ENCODE measurements around the gene FBXO31.

The FBXO31 gene

DNA sequence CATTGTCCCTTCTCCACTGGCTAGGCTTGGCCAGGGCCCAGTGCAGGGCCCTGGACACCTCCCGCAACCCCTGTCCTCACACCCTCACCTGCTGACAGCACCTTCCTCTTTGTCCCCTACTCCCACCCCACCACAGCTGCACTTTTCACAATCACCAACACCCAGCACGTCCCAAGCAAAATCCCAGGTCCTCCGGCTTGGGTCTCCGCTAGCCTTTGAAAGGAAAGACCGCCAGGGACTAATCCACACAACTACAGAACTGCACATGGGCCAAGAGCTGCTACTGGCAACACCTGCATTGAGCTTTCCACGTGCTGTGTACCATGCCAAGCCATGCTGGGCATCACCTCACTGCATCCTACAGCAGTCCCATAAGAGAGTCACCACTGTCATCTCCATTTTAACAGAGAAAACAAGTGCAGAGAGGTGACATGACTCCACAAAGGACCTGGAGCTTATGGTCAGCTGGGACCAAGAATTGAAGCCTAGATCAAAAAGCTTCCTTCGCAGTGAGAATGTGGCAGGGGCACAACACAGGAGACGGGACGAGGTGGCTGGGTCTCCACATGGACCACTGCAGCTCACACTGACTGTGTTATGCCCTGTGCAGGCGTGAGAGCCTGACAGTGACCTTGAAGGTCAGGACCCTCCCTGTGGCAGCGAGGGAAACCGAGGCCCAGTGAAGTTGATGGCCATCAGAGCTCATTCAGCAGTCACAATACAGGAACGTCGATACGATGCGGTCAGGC, 22.5 kb downstream of the FBXO31 start:
- DNase-seq (ENCODE audit: low read depth) = no peak
- TF ChIP-seq, protein P1, sequence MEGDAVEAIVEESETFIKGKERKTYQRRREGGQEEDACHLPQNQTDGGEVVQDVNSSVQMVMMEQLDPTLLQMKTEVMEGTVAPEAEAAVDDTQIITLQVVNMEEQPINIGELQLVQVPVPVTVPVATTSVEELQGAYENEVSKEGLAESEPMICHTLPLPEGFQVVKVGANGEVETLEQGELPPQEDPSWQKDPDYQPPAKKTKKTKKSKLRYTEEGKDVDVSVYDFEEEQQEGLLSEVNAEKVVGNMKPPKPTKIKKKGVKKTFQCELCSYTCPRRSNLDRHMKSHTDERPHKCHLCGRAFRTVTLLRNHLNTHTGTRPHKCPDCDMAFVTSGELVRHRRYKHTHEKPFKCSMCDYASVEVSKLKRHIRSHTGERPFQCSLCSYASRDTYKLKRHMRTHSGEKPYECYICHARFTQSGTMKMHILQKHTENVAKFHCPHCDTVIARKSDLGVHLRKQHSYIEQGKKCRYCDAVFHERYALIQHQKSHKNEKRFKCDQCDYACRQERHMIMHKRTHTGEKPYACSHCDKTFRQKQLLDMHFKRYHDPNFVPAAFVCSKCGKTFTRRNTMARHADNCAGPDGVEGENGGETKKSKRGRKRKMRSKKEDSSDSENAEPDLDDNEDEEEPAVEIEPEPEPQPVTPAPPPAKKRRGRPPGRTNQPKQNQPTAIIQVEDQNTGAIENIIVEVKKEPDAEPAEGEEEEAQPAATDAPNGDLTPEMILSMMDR (conservative IDR thresholded peaks at IDR 0.05; ENCODE audit: low read depth, low read length) = no peak
- H3K4me3 ChIP-seq (ENCODE audit: low read depth, low read length) = no peak overlapping the region

DNA sequence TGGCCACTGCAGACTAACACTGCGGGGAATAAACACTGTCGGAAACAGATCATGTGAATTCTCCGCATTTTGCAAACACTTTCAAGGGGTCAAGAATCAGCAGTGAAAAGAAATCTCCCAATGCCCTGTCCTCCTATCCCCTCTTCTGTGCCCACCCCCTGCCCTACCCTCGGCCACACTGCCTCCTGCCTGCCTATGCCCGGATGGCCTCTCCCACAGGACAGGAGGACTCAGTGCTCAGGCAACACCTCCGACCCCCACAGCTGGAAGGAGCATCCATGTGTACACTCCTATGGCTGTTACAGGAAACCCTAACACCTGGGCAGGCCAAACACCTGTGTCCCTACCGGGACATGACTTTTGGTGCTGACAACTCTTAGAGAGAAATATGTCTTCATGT, 24.5 kb downstream of the FBXO31 start:
- H3K4me3 ChIP-seq (ENCODE audit: low read depth, low read length) = no peak overlapping the region
- TF ChIP-seq, protein P1 (conservative IDR thresholded peaks at IDR 0.05; ENCODE audit: low read depth, low read length) = no peak
- DNase-seq (ENCODE audit: low read depth) = no peak

DNA sequence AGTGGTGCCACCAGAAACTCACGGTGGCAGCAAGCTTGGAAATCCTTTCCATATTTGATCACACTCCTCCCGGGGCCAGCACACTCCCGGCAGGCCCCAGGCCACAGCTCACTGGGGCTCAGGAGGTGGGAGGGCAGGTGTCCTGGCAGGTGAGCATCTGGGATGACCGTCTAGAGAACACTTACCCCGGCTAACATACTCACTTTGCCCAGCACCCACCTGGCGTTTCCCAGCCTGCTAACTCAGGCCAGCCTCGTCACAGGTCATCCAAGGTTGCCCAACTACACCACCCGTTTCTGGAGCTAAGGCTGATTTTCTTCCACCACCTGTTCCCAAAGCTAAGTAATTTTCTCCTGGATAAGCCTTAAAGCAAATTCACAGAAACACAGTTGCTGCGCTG, 24.9 kb downstream of the FBXO31 start:
- H3K4me3 ChIP-seq (ENCODE audit: low read depth, low read length) = no peak overlapping the region
- TF ChIP-seq, protein P1 (conservative IDR thresholded peaks at IDR 0.05; ENCODE audit: low read depth, low read length) = no peak
- DNase-seq (ENCODE audit: low read depth) = no peak

DNA sequence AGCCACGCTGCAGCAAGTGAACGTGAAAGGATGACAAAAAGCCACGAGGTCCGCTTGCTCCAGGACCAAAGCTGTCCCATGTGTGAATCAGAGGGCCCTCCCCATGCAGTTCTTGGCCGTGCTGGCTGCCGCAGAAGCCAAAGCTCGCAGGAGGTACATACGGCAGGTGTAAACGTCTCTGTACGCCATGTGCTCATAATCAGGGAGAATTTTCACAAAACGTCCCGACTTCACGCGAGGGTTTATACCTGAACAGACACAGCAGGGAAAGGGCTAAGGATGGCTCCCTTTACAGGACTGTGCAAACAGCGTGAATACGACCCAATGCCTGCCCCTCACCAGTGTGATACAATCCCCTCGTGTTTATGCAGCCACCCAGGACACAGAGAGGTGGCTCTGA, 25.3 kb downstream of the FBXO31 start:
- TF ChIP-seq, protein P1 (conservative IDR thresholded peaks at IDR 0.05; ENCODE audit: low read depth, low read length) = no peak
- no peak for DNase-seq (ENCODE audit: low read depth)
- no peak overlapping the region for H3K4me3 ChIP-seq (ENCODE audit: low read depth, low read length)

DNA sequence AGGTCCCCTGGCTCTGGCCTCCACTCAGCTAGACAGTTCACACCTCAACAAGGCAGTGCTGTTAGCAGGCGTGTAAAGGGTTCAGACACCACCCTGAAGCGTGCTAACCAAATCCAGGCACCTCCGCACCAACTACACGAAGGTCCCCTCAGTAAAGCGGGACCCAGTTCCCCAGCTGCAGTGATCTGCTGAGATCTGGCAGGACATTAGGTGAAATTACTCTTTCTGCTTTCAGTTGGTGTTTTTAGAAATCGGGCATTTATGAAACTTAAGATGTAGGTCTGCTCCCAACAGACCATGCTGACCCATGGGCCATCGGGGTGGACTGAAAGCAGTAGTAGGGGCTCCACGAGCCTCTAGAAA, 27.1 kb downstream of the FBXO31 start:
- TF ChIP-seq, protein P1 (conservative IDR thresholded peaks at IDR 0.05; ENCODE audit: low read depth, low read length) = no peak
- no peak overlapping the region for H3K4me3 ChIP-seq (ENCODE audit: low read depth, low read length)
- DNase-seq (ENCODE audit: low read depth) = no peak

DNA sequence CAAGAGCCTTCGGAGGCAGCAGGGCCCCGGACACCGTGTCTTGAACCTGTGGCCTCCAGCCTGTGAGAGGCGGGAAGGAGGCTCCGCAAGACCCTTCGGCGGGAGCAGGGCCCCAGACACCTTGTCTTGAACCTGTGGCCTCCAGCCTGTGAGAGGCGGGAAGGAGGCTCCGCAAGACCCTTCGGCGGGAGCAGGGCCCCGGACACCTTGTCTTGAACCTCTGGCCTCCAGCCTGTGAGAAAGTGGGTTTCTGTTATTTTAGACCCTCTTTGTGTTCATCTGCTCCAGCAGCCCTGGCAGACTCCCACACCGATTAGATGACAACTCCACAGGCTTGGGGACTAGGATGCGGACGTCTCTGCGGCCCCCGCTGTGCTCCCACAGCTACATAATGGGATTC, 30.0 kb downstream of the FBXO31 start:
- DNase-seq (ENCODE audit: low read depth) = no peak
- H3K4me3 ChIP-seq (ENCODE audit: low read depth, low read length) = no peak overlapping the region
- TF ChIP-seq, protein P1 (conservative IDR thresholded peaks at IDR 0.05; ENCODE audit: low read depth, low read length) = no peak

DNA sequence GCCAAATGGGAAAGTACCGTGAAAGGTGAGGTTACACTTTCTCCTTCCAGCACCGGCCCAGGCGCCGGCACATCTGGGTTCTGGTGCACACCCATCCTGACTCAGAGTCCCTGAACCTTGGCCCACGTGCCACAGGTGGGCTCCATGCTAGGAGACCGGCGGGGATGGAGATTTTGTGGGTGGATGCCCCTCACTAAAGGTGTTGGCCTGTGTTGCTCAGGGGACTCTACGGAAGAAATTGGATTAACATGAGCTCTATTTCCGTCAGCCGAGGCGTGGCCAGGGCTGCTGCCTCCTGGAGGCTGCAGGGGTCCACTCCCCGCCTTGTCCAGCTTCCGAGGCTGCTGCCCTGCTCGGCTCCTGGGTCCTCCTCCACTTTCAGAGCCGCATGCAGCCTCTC, 30.8 kb downstream of the FBXO31 start:
- no peak overlapping the region for H3K4me3 ChIP-seq (ENCODE audit: low read depth, low read length)
- DNase-seq (ENCODE audit: low read depth) = no peak

More for the DNA sequence above, 30.8 kb downstream of the FBXO31 start:
- TF ChIP-seq, protein P1 (conservative IDR thresholded peaks at IDR 0.05; ENCODE audit: low read depth, low read length) = no peak

All from choroid plexus epithelial cell (primary cell).